ENCODE results near the gene ANKRD24. TPM values are rescaled to one million over a fixed set of nuclear protein-coding genes. Genes with fewer than 3 reads are reported as not detected.

Gene ANKRD24
- total RNA-seq, 1 donor from 2014 or later, result 6.1 TPM

DNA sequence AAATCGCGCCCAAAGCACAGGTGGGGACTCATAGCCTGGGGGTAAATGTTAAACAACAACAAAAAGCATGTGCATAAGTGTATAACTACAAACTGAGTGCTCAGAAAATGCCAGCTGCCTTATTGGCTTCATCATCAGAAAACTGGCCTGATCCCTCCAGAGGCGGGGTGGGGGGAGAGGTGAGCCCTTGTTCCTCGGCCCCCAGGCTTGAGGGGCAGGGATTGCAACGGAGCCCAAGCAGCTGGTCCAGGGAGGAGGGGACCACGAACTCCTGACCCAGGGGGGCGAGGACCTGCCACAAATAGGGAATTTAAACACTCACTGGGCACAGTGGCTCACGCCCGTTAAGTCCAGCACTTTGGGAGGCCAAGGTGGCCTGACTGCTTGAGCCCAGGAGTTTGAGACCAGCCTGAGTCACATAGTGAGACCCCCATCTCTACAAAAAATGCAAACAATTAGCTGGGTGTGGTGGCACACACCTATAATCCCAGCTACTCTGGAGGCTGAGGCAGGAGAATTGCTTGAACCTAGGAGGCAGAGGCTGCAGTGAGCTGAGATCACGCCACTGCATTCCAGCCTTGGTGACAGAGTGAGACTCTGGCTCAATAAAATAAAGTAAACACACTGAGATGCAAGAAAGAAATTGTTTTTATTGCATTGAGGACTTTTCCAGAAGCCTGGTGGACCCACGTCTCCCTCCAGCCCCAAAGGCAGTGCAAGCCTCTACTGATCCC is 8.8 kb upstream of the ANKRD24 start:
- Mint-ChIP-seq H3K4me1 (ENCODE audit: low read depth, unreplicated experiment) (peaks cover 14% of the 10 kb centered on the region), H3K27ac (ENCODE audit: unreplicated experiment) (no peak overlapping the region), H3K9me3 (ENCODE audit: unreplicated experiment) (peaks cover 10% of the 10 kb centered on the region), H3K36me3 (ENCODE audit: unreplicated experiment) (no peaks in the 10 kb centered on the region), H3K27me3 (ENCODE audit: unreplicated experiment) (peaks cover 12% of the 10 kb centered on the region), H3K4me3 (ENCODE audit: unreplicated experiment) (peak overlapping the region; percentile 92)
- TF ChIP-seq CTCF (IDR thresholded peaks at IDR 0.05; ENCODE audit: partially characterized antibody, unreplicated experiment), result no peak
- no peak for DNase-seq

DNA sequence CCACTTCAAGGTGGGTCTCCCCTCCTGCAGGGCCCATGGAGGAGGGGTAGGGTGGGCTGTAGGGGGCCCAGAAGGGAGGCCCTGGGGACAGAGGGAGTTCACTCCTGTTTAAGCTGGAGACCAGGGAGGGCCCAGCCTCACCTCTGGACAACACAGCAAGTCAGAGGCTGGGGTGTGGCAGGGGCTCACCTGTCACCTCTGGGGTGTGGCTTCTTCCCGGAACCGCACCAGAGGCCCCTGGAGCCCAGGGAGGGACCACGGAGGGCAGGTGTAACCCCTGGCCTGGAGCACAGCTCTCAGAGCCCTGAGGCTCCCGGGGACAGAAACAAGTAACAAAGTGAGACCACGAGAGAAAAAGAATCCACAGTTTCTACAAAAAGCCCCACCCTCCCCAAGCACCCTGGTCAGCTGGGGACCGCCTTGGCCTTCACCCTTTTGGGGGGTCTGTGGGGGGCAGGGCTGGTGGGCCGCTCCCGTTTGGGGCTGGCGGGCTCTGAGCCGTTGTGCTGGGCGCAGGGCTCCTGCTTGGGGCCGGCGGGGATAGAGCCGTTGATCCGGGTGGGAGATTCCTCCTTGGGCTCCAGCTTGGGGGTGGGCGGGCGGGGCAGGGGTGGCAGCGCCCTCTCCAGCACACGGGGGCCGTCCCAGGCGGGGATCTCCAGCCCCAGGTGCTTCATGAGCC is 8.1 kb upstream of the ANKRD24 start:
- no peak overlapping the region for H3K27ac Mint-ChIP-seq (ENCODE audit: unreplicated experiment)
- no peak overlapping the region for H3K4me3 Mint-ChIP-seq (ENCODE audit: unreplicated experiment)
- H3K4me1 Mint-ChIP-seq (ENCODE audit: low read depth, unreplicated experiment), result peaks cover 14% of the 10 kb centered on the region
- H3K36me3 Mint-ChIP-seq (ENCODE audit: unreplicated experiment), result no peaks in the 10 kb centered on the region
- no peak for DNase-seq
- peaks cover 10% of the 10 kb centered on the region for H3K9me3 Mint-ChIP-seq (ENCODE audit: unreplicated experiment)
- no peak for TF ChIP-seq CTCF (IDR thresholded peaks at IDR 0.05; ENCODE audit: partially characterized antibody, unreplicated experiment)
- H3K27me3 Mint-ChIP-seq (ENCODE audit: unreplicated experiment), result peaks cover 9% of the 10 kb centered on the region

DNA sequence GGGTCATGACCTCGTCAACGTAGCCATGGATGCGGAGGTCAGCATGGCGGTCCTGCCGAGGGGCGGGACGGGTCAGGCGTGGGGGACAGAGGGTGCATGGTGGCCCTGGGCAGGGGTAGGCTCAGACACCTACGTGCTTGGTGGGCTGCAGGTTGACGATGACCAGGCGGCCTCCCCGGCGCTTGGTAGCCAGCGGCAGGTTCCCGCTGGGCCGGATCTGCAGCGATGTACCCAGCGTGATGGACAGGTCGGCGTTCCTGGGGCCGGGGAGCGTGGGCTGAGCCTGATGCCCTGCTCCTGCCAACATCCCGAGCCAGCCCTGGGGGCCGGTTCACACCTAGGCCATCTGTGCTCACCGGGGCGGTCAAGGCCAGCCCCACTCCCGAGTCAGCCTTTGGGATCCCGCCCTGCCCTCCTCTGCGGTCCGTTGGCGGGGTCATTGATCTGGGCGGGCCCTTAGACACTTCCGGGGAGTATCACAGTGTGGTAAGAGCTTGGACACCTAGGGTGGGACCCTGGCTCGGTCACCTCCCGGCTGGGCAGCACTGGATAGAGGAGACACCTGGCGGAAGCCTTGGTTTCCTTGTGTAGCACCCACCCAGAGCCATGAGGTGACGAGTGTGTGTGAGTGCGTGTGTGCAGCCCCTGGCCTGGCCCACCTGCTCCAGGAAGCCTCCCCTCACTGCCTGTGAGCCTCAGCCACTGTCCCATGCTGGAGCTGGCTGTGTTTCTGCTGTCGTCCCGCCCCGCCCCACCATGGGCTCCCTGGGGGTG is 7.4 kb upstream of the ANKRD24 start:
- peaks cover 7% of the 10 kb centered on the region for H3K27me3 Mint-ChIP-seq (ENCODE audit: unreplicated experiment)
- no peak overlapping the region for H3K27ac Mint-ChIP-seq (ENCODE audit: unreplicated experiment)
- H3K9me3 Mint-ChIP-seq (ENCODE audit: unreplicated experiment), result peaks cover 7% of the 10 kb centered on the region
- DNase-seq, result no peak
- no peaks in the 10 kb centered on the region for H3K36me3 Mint-ChIP-seq (ENCODE audit: unreplicated experiment)
- peaks cover 12% of the 10 kb centered on the region for H3K4me1 Mint-ChIP-seq (ENCODE audit: low read depth, unreplicated experiment)
- H3K4me3 Mint-ChIP-seq (ENCODE audit: unreplicated experiment), result no peak overlapping the region
- no peak for TF ChIP-seq CTCF (IDR thresholded peaks at IDR 0.05; ENCODE audit: partially characterized antibody, unreplicated experiment)

GRCh38 chr19:4175669-4175931 is 6.9 kb upstream of the ANKRD24 start:
- H3K27ac Mint-ChIP-seq (ENCODE audit: unreplicated experiment), result no peak overlapping the region
- TF ChIP-seq CTCF (IDR thresholded peaks at IDR 0.05; ENCODE audit: partially characterized antibody, unreplicated experiment), result no peak
- peaks cover 7% of the 10 kb centered on the region for H3K27me3 Mint-ChIP-seq (ENCODE audit: unreplicated experiment)
- DNase-seq, result no peak
- H3K4me1 Mint-ChIP-seq (ENCODE audit: low read depth, unreplicated experiment), result peaks cover 12% of the 10 kb centered on the region
- no peaks in the 10 kb centered on the region for H3K36me3 Mint-ChIP-seq (ENCODE audit: unreplicated experiment)
- H3K4me3 Mint-ChIP-seq (ENCODE audit: unreplicated experiment), result no peak overlapping the region
- H3K9me3 Mint-ChIP-seq (ENCODE audit: unreplicated experiment), result peaks cover 7% of the 10 kb centered on the region

DNA sequence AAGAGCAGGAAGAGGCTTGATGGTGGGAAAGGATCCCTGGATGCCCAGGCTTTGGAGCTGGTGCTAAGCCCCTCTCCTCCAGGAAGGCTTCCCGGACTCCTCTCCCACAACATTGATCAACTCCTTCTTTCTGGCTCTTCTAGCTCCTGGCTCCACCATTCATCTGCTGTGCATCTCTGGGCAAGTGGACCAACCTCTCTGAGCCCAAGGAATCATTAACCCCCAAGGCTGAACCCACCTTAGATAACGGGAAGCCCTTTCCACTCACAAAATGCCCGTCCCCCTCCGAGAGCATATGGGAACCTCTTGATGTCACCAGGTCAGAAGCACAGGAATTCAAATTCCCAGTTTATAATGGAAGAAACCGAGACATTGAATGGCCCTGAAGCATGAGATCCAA is 5.3 kb upstream of the ANKRD24 start:
- Mint-ChIP-seq H3K4me1 (ENCODE audit: low read depth, unreplicated experiment) (peaks cover 6% of the 10 kb centered on the region), H3K4me3 (ENCODE audit: unreplicated experiment) (no peak overlapping the region), H3K9me3 (ENCODE audit: unreplicated experiment) (peaks cover 5% of the 10 kb centered on the region), H3K27me3 (ENCODE audit: unreplicated experiment) (peaks cover 9% of the 10 kb centered on the region), H3K36me3 (ENCODE audit: unreplicated experiment) (no peaks in the 10 kb centered on the region), H3K27ac (ENCODE audit: unreplicated experiment) (no peak overlapping the region)
- TF ChIP-seq CTCF (IDR thresholded peaks at IDR 0.05; ENCODE audit: partially characterized antibody, unreplicated experiment), result no peak
- no peak for DNase-seq

All from glutamatergic neuron (in vitro differentiated cells).